H1 (cell line): ENCODE measurements around the gene SLC24A4. TPM values are rescaled to one million over a fixed set of nuclear protein-coding genes. Genes with fewer than 3 reads are reported as not detected.

Experiments
- ATF3 ChIP-seq: IDR thresholded peaks from 2 replicates; pipeline ENCODE4 v1.6.1; 2011; ENCODE audit warnings: low read depth, mild to moderate bottlenecking, low read length; ENCODE audit not compliant: insufficient read depth
- CHD2 ChIP-seq: IDR thresholded peaks from 2 replicates; pipeline ENCODE4 v1.6.1; 2012; ENCODE audit warnings: low read length, improper control_type of control experiment
- HDAC6 ChIP-seq: IDR thresholded peaks from one replicate; pipeline ENCODE4 v1.7.1; 2012; ENCODE audit warnings: low read depth, mild to moderate bottlenecking, inconsistent platforms, low read length, moderate library complexity
- KDM4A ChIP-seq: IDR thresholded peaks from one replicate; pipeline ENCODE4 v1.7.1; 2012; ENCODE audit warnings: low read depth, mild to moderate bottlenecking, moderate library complexity, low read length, inconsistent platforms; ENCODE audit not compliant: severe bottlenecking
- MAX ChIP-seq: IDR thresholded peaks from 2 replicates; pipeline ENCODE4 v1.6.1; 2012; ENCODE audit warnings: inconsistent platforms
- SP1 ChIP-seq: IDR thresholded peaks from 2 replicates; pipeline ENCODE4 v1.6.1; 2011; ENCODE audit warnings: low read depth, low read length
- TBP ChIP-seq: IDR thresholded peaks from 2 replicates; pipeline ENCODE4 v1.6.1; 2011; ENCODE audit warnings: low read depth, low read length, improper control_type of control experiment
- USF2 ChIP-seq: IDR thresholded peaks from 2 replicates; pipeline ENCODE4 v1.6.1; 2011; ENCODE audit warnings: low read length, improper control_type of control experiment
- YY1 ChIP-seq: IDR thresholded peaks from 2 replicates; pipeline ENCODE4 v1.6.1; 2011; ENCODE audit warnings: low read depth, mild to moderate bottlenecking, low read length
- polyA plus RNA-seq, 7 experiments: library from polyadenylated mRNA; depleted of rRNA in 3 of 7; stranded (reverse) in 5 of 7; unstranded in 2 of 7; fragments of >200 nt in 5 of 7; fragments of 200-250 nt in 2 of 7; gene quantifications; 1 replicate in 5 of 7; 2 replicates in 1 of 7; 4 replicates in 1 of 7; pipeline versions ENCODE4 v1.2.1 to v1.2.3, GENCODE V29; 2011 to 2013; ENCODE audit warnings: missing spikeins in 2 of 7, mixed read lengths in 2 of 7
- total RNA-seq: library from RNA; stranded (reverse); fragmentation: NEBNext Ultra II Directional; extraction: Animal tissue kit (Norgen Biotek cat#: 25700); gene quantifications from 2 replicates; pipeline ENCODE4 v1.2.1, GENCODE V29; 2021

Gene SLC24A4
- total and polyA plus RNA-seq, 2 of the 8 experiments (the other 6 are each of a cell fraction or from before 2014, with no cell fraction given): 0.27 to 0.89 TPM

- TF ChIP-seq ATF3 (no peak), USF2 (no peak), YY1 (no peak), KDM4A (no peak), CHD2 (no peak), MAX (no peak), HDAC6 (no peak), TBP (no peak), SP1 (no peak)
Measured at GRCh38 chr14:92404018-92404417, 81.1 kb downstream of the SLC24A4 start (continued).
